LNCaP clone FGC (cell line): Measurements from ENCODE around the gene C1orf122.
A peak's percentile ranks its signal among the peaks of the same experiment; 100 is the strongest.

Experiments
- DNase-seq: peaks from one replicate; pipeline ENCODE4 v3.0.0-alpha.2; 2011; ENCODE audit warnings: low read depth
- H3K4me3 ChIP-seq: 2 replicates; pipeline ENCODE4 v1.5.1; 2011; ENCODE audit warnings: mild to moderate bottlenecking, low read depth, low read length, control low read depth
- TF ChIP-seq, protein P1 (sequence below): IDR thresholded peaks from 2 replicates; pipeline ENCODE4 v1.5.1; 2012; ENCODE audit warnings: mild to moderate bottlenecking; ENCODE audit not compliant: control insufficient read depth, insufficient read depth; ENCODE audit errors: extremely low read depth

C1orf122 gene

DNA sequence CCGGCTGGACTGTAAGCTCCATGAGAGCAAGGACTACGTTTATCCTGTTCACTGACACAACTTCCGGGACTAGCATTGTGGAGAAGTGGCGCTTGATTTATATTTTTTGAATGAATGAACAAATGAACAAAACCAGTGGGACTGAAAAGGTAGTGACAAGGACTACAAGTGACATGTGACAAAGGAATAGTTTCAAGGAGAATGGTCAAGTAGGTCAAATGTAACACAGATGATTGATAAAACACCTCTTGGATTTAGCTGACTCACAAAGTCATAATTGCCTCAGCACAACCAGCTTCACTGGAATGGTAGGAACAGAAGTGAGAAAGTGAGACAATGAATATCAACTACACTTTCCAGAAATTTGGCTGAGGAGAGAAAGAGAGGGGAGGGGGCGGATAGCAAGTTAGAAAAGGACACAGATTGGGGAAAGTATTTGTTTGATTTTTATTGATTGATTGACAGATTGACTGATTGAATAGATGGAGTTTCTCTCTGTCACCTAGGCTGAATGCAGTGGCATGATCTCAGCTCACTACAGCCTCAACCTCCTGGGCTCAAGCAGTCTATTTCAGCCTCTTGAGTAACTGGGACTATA lies 37.6 kb downstream of the C1orf122 start:
- no peak for DNase-seq
- TF ChIP-seq, protein P1, sequence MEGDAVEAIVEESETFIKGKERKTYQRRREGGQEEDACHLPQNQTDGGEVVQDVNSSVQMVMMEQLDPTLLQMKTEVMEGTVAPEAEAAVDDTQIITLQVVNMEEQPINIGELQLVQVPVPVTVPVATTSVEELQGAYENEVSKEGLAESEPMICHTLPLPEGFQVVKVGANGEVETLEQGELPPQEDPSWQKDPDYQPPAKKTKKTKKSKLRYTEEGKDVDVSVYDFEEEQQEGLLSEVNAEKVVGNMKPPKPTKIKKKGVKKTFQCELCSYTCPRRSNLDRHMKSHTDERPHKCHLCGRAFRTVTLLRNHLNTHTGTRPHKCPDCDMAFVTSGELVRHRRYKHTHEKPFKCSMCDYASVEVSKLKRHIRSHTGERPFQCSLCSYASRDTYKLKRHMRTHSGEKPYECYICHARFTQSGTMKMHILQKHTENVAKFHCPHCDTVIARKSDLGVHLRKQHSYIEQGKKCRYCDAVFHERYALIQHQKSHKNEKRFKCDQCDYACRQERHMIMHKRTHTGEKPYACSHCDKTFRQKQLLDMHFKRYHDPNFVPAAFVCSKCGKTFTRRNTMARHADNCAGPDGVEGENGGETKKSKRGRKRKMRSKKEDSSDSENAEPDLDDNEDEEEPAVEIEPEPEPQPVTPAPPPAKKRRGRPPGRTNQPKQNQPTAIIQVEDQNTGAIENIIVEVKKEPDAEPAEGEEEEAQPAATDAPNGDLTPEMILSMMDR = no peak
- no peak overlapping the region for H3K4me3 ChIP-seq

DNA sequence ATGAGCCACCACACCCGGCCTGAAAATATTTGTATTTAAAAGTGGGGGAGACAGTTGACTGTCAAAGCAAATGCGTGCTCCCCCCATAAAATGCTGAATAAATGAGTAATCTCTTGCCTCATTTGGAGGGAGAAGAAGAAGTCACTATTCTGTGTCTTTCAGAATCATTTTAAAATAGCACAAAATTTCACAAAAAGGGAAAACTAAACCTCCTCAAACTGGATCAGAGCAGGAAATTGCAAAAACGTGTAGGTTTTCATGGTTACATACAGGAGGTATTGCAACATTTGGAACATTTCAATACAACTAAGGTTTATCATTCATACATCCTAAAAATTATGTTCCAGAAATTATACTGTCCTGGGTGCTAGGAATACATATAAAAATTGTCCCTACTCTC lies 38.2 kb downstream of the C1orf122 start:
- DNase-seq = no peak
- H3K4me3 ChIP-seq = no peak overlapping the region
- TF ChIP-seq, protein P1 = no peak

DNA sequence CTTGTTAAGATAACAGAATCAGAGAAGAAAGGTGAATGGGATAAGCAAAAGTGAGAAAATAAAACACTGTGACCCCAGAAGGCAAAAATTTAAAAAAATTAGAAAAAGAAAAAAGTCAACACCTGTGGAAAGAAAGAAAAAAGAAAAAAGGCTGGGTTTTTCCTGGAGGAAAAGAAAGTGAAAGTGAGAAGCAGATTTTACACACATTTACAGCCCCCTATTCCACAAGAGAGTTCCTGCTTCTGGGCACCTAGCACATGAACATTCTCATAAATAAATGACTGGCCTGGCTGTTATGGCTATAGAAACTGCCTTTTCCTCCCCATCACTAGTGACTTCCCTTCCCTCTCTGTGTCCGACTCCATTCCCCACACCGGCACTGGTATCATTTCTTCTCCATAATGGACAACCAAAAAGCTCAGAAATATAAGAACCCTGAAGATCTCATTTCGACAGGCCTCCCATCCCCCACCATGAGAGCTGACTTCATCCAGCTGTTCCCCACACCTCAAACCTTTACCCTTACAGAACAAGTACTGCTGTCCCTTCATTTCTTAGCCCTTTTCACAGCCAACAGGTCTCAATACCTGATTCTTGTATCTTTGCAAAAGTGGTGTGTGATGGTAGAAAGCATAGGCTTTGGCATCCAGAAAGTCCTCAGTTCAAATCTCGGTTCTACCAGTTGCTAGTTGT lies 39.2 kb downstream of the C1orf122 start:
- no peak for DNase-seq
- no peak overlapping the region for H3K4me3 ChIP-seq
- TF ChIP-seq, protein P1 = no peak

DNA sequence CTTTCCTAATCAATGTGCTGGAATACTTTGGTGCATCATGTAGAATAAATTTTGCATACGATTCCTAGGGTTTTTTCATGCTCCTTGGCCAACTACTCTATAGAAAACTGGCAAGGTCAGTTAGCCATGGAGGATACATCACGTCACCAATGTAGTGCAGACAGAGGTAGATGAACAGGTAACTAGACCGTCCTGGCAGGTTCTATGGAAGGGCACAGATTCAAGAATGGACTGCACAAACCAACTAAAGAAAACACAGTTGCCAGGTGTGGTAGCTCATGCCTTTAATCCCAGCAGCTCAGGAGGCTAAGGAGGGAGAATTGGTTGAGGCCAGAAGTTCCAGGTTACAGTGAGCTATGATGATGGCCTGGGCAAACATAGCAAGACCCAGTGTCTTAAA lies 41.9 kb downstream of the C1orf122 start:
- peak; percentile 84 for DNase-seq

DNA sequence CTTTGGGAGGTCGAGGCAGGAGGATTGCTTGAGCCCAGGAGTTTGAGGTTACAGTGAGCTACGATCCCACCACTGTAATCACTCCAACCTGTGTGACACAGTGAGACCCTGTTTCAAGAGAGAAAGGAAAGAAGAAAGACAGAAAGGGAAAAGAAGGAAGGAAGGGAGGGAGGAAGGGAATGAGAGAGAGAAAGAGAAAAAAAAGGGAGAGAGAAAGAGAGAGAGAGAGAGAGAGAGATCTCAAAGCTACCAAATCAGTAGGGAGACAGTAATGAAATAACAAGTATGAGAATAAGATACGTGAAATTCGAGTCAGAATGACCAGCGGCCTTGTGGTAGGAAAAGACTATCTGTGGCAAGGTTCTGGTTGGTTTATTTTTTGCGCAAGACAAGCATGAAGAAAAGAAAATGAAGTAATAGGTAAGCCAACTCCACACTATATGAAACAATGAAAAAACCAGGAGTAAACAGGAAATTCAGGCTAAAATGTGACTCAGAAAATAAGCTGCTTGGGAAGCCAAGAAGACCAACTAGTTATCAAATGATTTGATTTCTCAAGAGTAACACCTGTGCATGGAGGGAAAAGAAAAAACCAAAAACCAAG lies 42.9 kb downstream of the C1orf122 start:
- TF ChIP-seq, protein P1 = no peak
- DNase-seq = no peak
- H3K4me3 ChIP-seq = no peak overlapping the region

More for the DNA sequence above, 41.9 kb downstream of the C1orf122 start:
- no peak overlapping the region for H3K4me3 ChIP-seq
- TF ChIP-seq, protein P1 = no peak

DNA sequence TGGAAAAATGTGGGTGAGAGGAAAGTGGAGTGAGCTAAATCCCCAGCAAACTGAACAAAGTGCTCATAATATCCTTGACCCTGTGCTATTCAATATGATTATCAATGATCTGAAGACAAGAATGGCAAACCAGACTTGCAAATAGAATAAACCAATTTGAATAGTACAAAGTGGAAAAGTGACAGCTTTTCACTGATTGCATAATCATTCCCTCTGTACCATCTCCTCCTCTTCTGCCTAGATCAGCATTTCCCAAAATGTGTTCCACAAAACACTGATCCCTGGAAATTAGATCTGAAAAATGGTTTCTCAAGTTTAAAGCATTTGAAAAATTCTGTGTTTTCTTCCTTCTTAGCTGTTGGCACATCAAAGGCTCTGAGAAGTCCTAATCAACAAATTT lies 43.7 kb downstream of the C1orf122 start:
- no peak for DNase-seq
- TF ChIP-seq, protein P1 = no peak
- no peak overlapping the region for H3K4me3 ChIP-seq
